ENCODE data around the gene BUD13.

- no peak for TF ChIP-seq CTCF (IDR thresholded peaks at IDR 0.05 in 4 of 5, conservative IDR thresholded peaks at IDR 0.05 in 1 of 5)
- no peak for TF ChIP-seq POLR2A (IDR thresholded peaks at IDR 0.05)
These were observed 3.2 kb upstream of the BUD13 start for GRCh38 chr11:116775975-116776374.

Measured in gastrocnemius medialis (tissue), 4 donors.